Measurements from ENCODE around the gene HEATR1. TPM values are rescaled to one million over a fixed set of nuclear protein-coding genes. Genes with fewer than 3 reads are reported as not detected.

HEATR1 gene
- total RNA-seq, 1 donor: 39.4 TPM

- Histone ChIP-seq H3K4me3 (ENCODE audit: insufficient read depth, low read length) (no peak overlapping the region), H2AFZ (ENCODE audit: low read length) (no peak overlapping the region), H4K20me1 (ENCODE audit: insufficient read depth, low read length) (peaks cover 8% of the 10 kb centered on the region), H3K36me3 (ENCODE audit: insufficient read depth, low read length) (peaks cover 77% of the 10 kb centered on the region), H3K9me3 (ENCODE audit: low read depth, low read length) (no peaks in the 10 kb centered on the region), H3K27ac (ENCODE audit: low read depth, low read length) (no peak overlapping the region), H3K27me3 (ENCODE audit: insufficient read depth, low read length) (no peaks in the 10 kb centered on the region), H3K4me1 (ENCODE audit: insufficient read depth, low read length) (no peaks in the 10 kb centered on the region), H3K79me2 (ENCODE audit: insufficient read depth, low read length) (peaks cover 11% of the 10 kb centered on the region), H3K4me2 (ENCODE audit: insufficient read depth, low read length) (no peak overlapping the region)
- no peak for TF ChIP-seq CTCF (IDR thresholded peaks at IDR 0.05; ENCODE audit: extremely low read depth, low read depth, low read length)
- DNase-seq (ENCODE audit: insufficient read length, low spot score, missing footprints): no peak
Observed at GRCh38 chr1:236540813-236541465, 63.4 kb downstream of the HEATR1 start.

- H3K36me3 ChIP-seq (ENCODE audit: insufficient read depth, low read length): peaks cover 40% of the 10 kb centered on the region
- H3K9me3 ChIP-seq (ENCODE audit: low read depth, low read length): no peaks in the 10 kb centered on the region
- no peak overlapping the region for H3K4me3 ChIP-seq (ENCODE audit: insufficient read depth, low read length)
- peaks cover 18% of the 10 kb centered on the region for H4K20me1 ChIP-seq (ENCODE audit: insufficient read depth, low read length)
- no peak overlapping the region for H2AFZ ChIP-seq (ENCODE audit: low read length)
- TF ChIP-seq CTCF (IDR thresholded peaks at IDR 0.05; ENCODE audit: extremely low read depth, low read depth, low read length): no peak
- H3K4me2 ChIP-seq (ENCODE audit: insufficient read depth, low read length): no peak overlapping the region
- peaks cover 13% of the 10 kb centered on the region for H3K4me1 ChIP-seq (ENCODE audit: insufficient read depth, low read length)
- no peak overlapping the region for H3K27ac ChIP-seq (ENCODE audit: low read depth, low read length)
- no peak for DNase-seq (ENCODE audit: insufficient read length, low spot score, missing footprints)
- no peaks in the 10 kb centered on the region for H3K27me3 ChIP-seq (ENCODE audit: insufficient read depth, low read length)
- H3K79me2 ChIP-seq (ENCODE audit: insufficient read depth, low read length): peaks cover 29% of the 10 kb centered on the region
Observed at GRCh38 chr1:236536540-236536939, 67.8 kb downstream of the HEATR1 start.

GRCh38 chr1:236535662-236536161, 68.6 kb downstream of the HEATR1 start:
- H2AFZ ChIP-seq (ENCODE audit: low read length): no peak overlapping the region
- no peak overlapping the region for H3K4me2 ChIP-seq (ENCODE audit: insufficient read depth, low read length)
- no peaks in the 10 kb centered on the region for H3K27me3 ChIP-seq (ENCODE audit: insufficient read depth, low read length)
- H3K4me1 ChIP-seq (ENCODE audit: insufficient read depth, low read length): peaks cover 13% of the 10 kb centered on the region
- no peak for DNase-seq (ENCODE audit: insufficient read length, low spot score, missing footprints)
- H3K4me3 ChIP-seq (ENCODE audit: insufficient read depth, low read length): no peak overlapping the region
- H3K9me3 ChIP-seq (ENCODE audit: low read depth, low read length): no peaks in the 10 kb centered on the region
- H3K79me2 ChIP-seq (ENCODE audit: insufficient read depth, low read length): peaks cover 29% of the 10 kb centered on the region
- no peak overlapping the region for H3K27ac ChIP-seq (ENCODE audit: low read depth, low read length)
- peaks cover 18% of the 10 kb centered on the region for H4K20me1 ChIP-seq (ENCODE audit: insufficient read depth, low read length)
- no peak for TF ChIP-seq CTCF (IDR thresholded peaks at IDR 0.05; ENCODE audit: extremely low read depth, low read depth, low read length)
- peaks cover 36% of the 10 kb centered on the region for H3K36me3 ChIP-seq (ENCODE audit: insufficient read depth, low read length)

- Histone ChIP-seq H3K4me3 (ENCODE audit: insufficient read depth, low read length) (no peak overlapping the region), H2AFZ (ENCODE audit: low read length) (no peak overlapping the region), H4K20me1 (ENCODE audit: insufficient read depth, low read length) (peaks cover 18% of the 10 kb centered on the region), H3K4me1 (ENCODE audit: insufficient read depth, low read length) (peaks cover 13% of the 10 kb centered on the region), H3K9me3 (ENCODE audit: low read depth, low read length) (no peaks in the 10 kb centered on the region), H3K27ac (ENCODE audit: low read depth, low read length) (no peak overlapping the region), H3K4me2 (ENCODE audit: insufficient read depth, low read length) (no peak overlapping the region), H3K36me3 (ENCODE audit: insufficient read depth, low read length) (peaks cover 31% of the 10 kb centered on the region), H3K79me2 (ENCODE audit: insufficient read depth, low read length) (peaks cover 29% of the 10 kb centered on the region), H3K27me3 (ENCODE audit: insufficient read depth, low read length) (no peaks in the 10 kb centered on the region)
- DNase-seq (ENCODE audit: insufficient read length, low spot score, missing footprints): no peak
- no peak for TF ChIP-seq CTCF (IDR thresholded peaks at IDR 0.05; ENCODE audit: extremely low read depth, low read depth, low read length)
Observed at GRCh38 chr1:236535190-236535589, 69.1 kb downstream of the HEATR1 start.
